ENCODE data around the gene SLC29A3. TPM values are rescaled to one million over a fixed set of nuclear protein-coding genes. Genes with fewer than 3 reads are reported as not detected.

The SLC29A3 gene
- total and polyA plus RNA-seq, 8 donors: 7.6 to 13.4 (median 8.1) TPM

DNA sequence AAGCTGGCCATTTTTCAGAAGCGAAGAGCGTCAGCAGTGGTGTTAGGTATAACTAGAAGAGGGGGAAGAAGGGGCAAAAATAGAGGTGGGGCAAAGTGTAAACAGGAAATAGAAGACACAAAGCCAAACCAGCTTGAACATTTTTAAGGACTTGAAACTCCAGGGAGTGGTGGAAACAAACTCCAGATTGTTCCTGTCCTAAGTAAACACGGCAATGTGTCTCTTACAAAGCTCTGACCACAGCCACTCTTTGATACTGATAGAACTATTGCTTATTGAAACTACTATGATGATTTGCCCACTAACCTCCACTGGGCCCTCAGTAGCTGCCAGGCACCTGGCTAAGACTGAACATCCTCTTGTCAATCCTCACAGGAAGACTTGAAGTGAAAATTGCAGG lies 56.9 kb downstream of the SLC29A3 start:
- no peaks in the 10 kb centered on the region for H3K36me3 ChIP-seq
- intact Hi-C loops (cut with DNase I): no loop called here
- no peak for DNase-seq

DNA sequence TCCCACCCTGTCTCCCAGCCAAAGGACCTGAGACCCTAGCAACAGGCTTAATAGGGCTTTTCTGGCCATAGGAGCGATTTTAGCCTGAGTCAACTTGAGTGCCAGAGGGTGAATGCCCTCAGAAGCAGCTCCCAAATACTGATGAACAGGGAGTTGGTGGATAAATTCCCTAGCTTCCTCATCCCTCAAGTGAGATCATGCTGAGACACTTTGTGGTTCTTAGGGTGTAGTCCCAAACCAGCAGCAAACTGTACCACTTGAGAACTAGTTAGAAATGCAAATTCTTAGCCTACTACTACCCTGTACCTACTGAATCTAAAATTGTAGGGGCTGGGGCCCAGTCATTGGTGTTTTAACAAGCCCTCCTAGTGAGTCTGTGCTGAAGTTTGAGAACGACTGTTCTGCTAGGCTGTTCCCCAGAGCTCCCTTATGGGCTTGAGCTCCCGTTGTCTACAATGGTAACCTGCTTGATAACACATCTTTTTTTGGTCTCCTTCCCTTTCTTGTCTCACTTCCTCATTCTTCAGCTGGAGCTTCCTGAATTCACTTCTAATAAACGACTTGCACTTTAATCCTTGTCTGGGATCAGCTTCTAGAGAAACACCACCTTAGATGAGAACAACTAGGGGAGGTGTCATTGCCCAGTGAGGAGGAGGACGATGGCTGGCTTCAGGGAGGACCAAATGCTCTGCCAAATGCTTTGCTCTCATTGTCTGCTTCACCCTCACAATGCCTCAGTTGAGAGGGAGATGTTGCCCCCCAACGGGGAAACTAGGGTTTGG lies 59.5 kb downstream of the SLC29A3 start:
- no peak overlapping the region for H3K4me3 ChIP-seq
- H3K27ac ChIP-seq: peak overlapping the region in 1 of 2 donors; percentile 78
- H3K4me1 ChIP-seq: peaks cover 4 to 28% of the 10 kb centered on the region in 2 donors
- no peaks in the 10 kb centered on the region for H3K27me3 ChIP-seq
- H3K9me3 ChIP-seq: no peaks in the 10 kb centered on the region
- intact Hi-C loops (cut with DNase I): no loop called here
- DNase-seq (no peak), ATAC-seq (no peak)
- no peaks in the 10 kb centered on the region for H3K36me3 ChIP-seq
- TF ChIP-seq, protein P1, sequence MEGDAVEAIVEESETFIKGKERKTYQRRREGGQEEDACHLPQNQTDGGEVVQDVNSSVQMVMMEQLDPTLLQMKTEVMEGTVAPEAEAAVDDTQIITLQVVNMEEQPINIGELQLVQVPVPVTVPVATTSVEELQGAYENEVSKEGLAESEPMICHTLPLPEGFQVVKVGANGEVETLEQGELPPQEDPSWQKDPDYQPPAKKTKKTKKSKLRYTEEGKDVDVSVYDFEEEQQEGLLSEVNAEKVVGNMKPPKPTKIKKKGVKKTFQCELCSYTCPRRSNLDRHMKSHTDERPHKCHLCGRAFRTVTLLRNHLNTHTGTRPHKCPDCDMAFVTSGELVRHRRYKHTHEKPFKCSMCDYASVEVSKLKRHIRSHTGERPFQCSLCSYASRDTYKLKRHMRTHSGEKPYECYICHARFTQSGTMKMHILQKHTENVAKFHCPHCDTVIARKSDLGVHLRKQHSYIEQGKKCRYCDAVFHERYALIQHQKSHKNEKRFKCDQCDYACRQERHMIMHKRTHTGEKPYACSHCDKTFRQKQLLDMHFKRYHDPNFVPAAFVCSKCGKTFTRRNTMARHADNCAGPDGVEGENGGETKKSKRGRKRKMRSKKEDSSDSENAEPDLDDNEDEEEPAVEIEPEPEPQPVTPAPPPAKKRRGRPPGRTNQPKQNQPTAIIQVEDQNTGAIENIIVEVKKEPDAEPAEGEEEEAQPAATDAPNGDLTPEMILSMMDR (IDR thresholded peaks at IDR 0.05): no peak

More for the DNA sequence above, 56.9 kb downstream of the SLC29A3 start:
- Histone ChIP-seq H3K4me3 (no peak overlapping the region), H3K9me3 (no peaks in the 10 kb centered on the region), H3K27me3 (no peaks in the 10 kb centered on the region), H3K4me1 (peaks cover 4 to 42% of the 10 kb centered on the region in 2 donors), H3K27ac (no peak overlapping the region)
- TF ChIP-seq, protein P1 (IDR thresholded peaks at IDR 0.05): no peak
- no peak for ATAC-seq

DNA sequence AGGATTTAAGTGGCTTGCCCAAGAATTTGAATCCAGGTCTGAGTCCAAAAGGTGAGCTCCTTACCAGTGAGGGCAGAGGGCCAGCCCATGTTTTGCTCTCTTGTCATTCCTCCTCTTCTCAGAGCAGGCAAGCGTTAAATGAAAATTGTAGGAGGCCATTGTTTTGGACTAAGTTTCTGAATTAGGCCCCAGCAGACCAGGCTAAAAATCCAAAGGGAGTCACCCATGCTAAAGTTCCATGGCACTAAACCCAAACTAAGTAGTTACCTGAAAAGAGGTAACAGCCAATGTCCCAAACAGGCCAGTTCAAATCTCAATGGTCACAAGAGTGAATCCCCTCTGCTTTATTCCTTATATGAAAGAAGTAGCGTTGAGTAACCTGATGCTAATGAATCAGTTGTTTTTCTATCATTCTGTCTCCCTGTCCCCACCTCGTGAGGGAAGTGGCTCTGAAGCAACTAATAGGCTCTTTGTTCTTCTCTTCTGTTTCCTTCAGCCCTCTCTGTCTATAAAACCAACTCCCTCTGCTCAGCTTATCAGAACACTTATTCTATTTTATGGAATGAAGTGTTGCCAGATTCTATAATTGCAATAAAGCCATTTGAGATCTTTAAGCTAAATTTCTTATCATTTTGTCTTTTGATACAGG lies 60.2 kb downstream of the SLC29A3 start:
- H3K4me3 ChIP-seq: no peak overlapping the region
- no peak for DNase-seq
- H3K27ac ChIP-seq: peak overlapping the region in 1 of 2 donors; percentile 78
- TF ChIP-seq, protein P1 (IDR thresholded peaks at IDR 0.05): no peak
- H3K9me3 ChIP-seq: no peaks in the 10 kb centered on the region
- no peak for ATAC-seq
- H3K4me1 ChIP-seq: peaks cover 4 to 28% of the 10 kb centered on the region in 2 donors
- H3K27me3 ChIP-seq: no peaks in the 10 kb centered on the region
- intact Hi-C loops (cut with DNase I): no loop called here
- no peaks in the 10 kb centered on the region for H3K36me3 ChIP-seq

DNA sequence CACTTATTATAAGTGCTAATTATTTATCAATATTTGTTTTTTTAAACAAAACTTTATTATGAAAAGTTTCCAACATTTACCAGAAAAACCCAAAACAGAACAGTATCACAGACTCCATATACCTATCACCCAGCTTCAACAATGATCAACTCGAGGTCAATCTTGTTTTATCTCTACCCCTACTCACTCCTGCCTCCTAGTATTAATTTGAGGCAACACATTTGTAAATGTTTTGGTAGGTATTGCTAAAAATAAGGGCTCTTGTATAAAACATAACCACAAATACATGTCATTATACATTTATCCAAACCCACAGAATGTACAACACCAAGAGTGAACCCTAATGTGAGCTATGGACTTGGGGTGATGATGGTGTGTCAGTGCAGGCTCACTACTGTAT lies 61.8 kb downstream of the SLC29A3 start:
- TF ChIP-seq, protein P1 (IDR thresholded peaks at IDR 0.05): no peak
- intact Hi-C loops (cut with DNase I): loop anchor here in 1 of 2 donors (10.0 kb wide), 1 partner anchor 434 kb away; no protein-coding TSS in a partner anchor

DNA sequence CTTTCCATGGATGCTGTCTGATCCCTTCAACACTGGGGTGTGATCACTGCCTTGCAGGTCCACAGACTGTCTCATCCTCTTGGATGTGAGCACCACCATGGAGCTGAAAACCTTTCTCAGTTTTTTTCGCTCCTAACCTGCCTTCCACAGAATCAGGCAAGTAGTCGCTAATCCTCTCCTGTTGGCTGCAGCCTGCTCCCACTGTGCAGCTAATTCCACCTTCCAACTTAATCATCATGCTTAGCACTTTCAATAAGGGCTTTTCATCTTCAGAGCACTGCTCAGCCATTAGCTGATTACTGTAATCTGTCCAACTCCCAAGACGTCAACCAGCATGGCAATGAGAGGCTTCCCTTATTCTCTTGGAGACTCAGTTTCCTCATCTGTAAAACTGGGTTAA lies 62.6 kb downstream of the SLC29A3 start:
- Histone ChIP-seq H3K27me3 (no peaks in the 10 kb centered on the region), H3K4me1 (peaks cover 4 to 27% of the 10 kb centered on the region in 2 donors), H3K4me3 (no peak overlapping the region), H3K27ac (no peak overlapping the region), H3K36me3 (no peaks in the 10 kb centered on the region), H3K9me3 (no peaks in the 10 kb centered on the region)
- ATAC-seq (no peak), DNase-seq (no peak)
- intact Hi-C loops (cut with DNase I): loop anchor here in 1 of 2 donors (10.0 kb wide), 1 partner anchor 433 kb away; no protein-coding TSS in a partner anchor
- TF ChIP-seq, protein P1 (IDR thresholded peaks at IDR 0.05): no peak

More for the DNA sequence above, 61.8 kb downstream of the SLC29A3 start:
- Histone ChIP-seq H3K27ac (no peak overlapping the region), H3K9me3 (no peaks in the 10 kb centered on the region), H3K36me3 (no peaks in the 10 kb centered on the region), H3K27me3 (no peaks in the 10 kb centered on the region), H3K4me3 (no peak overlapping the region), H3K4me1 (peaks cover 4 to 28% of the 10 kb centered on the region in 2 donors)
- no peak for DNase-seq
- no peak for ATAC-seq
